ENCODE data around the gene PSG2.
"Not testable (repeated sequence)": the region's sequence is repeated elsewhere in the genome, so short reads cannot be mapped to it uniquely, and the experiment has no call there.

GRCh38 chr19:43084196-43084832, 1.8 kb upstream of the PSG2 start:
- peak in 1 of 4 experiments; percentile 56 for TF ChIP-seq CTCF (IDR thresholded peaks at IDR 0.05)
- not testable (repeated sequence) for TF ChIP-seq EP300, POLR2A, POLR2AphosphoS5 (IDR thresholded peaks at IDR 0.05)
